MM.1S (cell line): Measurements from ENCODE around the gene TMEM86B.

Experiments
- DNase-seq: peaks from one replicate; pipeline ENCODE4 v3.0.0-alpha.2; 2015
- H2AFZ ChIP-seq: fragments of 300-600 bp; sonication (generic); 2 replicates; pipeline ENCODE4 v1.6.0; 2016; ENCODE audit warnings: antibody characterized with exemption, low read length
- H3F3A ChIP-seq: fragments of 300-600 bp; sonication (generic); 2 replicates; pipeline ENCODE4 v1.6.1; 2016; ENCODE audit warnings: mild to moderate bottlenecking, antibody characterized with exemption, low read length, moderate library complexity, mixed read lengths; ENCODE audit not compliant: insufficient read depth
- H3K27ac ChIP-seq: fragments of 300-600 bp; sonication (generic); 2 replicates; pipeline ENCODE4 v1.5.1; 2016; ENCODE audit warnings: mild to moderate bottlenecking, low read length
- H3K27me3 ChIP-seq: fragments of 300-600 bp; sonication (generic); replicated peaks from 2 replicates; pipeline ENCODE4 v1.6.0; 2016; ENCODE audit warnings: low read length; ENCODE audit not compliant: insufficient read depth
- H3K36me3 ChIP-seq: fragments of 300-600 bp; sonication (generic); replicated peaks from 2 replicates; pipeline ENCODE4 v1.6.1; 2016; ENCODE audit warnings: mild to moderate bottlenecking, low read length, mixed read lengths; ENCODE audit not compliant: insufficient read depth
- H3K4me1 ChIP-seq: fragments of 300-600 bp; sonication (generic); 2 replicates; pipeline ENCODE4 v1.6.1; 2016; ENCODE audit warnings: low read length, mixed read lengths
- H3K4me2 ChIP-seq: fragments of 300-600 bp; sonication (generic); 2 replicates; pipeline ENCODE4 v1.6.0; 2016; ENCODE audit warnings: low read depth, low read length
- H3K4me3 ChIP-seq: fragments of 300-600 bp; sonication (generic); 2 replicates; pipeline ENCODE4 v1.5.1; 2016; ENCODE audit warnings: low read length, mixed read lengths
- H3K79me2 ChIP-seq: fragments of 300-600 bp; sonication (generic); 2 replicates; pipeline ENCODE4 v1.6.1; 2016; ENCODE audit warnings: mixed run types, low read length, mixed read lengths
- H3K9ac ChIP-seq: fragments of 300-600 bp; sonication (generic); 2 replicates; pipeline ENCODE4 v1.6.1; 2016; ENCODE audit warnings: low read length, mixed read lengths
- H3K9me2 ChIP-seq: fragments of 300-600 bp; sonication (generic); replicated peaks from 2 replicates; pipeline ENCODE4 v1.6.1; 2016; ENCODE audit warnings: mild to moderate bottlenecking, low read length, mixed read lengths; ENCODE audit not compliant: insufficient read depth
- H3K9me3 ChIP-seq: fragments of 300-600 bp; sonication (generic); replicated peaks from 2 replicates; pipeline ENCODE4 v1.6.1; 2016; ENCODE audit warnings: mild to moderate bottlenecking, low read length, mixed read lengths; ENCODE audit not compliant: insufficient read depth
- H4K20me1 ChIP-seq: fragments of 300-600 bp; sonication (generic); 2 replicates; pipeline ENCODE4 v1.6.1; 2016; ENCODE audit warnings: mild to moderate bottlenecking, low read length, moderate library complexity, mixed read lengths; ENCODE audit not compliant: insufficient read depth
- EZH2 ChIP-seq: fragments of 300-600 bp; sonication (generic); optimal IDR thresholded peaks from 2 replicates; pipeline ENCODE3; 2017; ENCODE audit warnings: low read depth, mild to moderate bottlenecking, antibody characterized with exemption, low read length, mixed read lengths
- EZH2phosphoT487 ChIP-seq: fragments of 300-600 bp; sonication (generic); IDR thresholded peaks from 2 replicates; pipeline ENCODE4 v1.6.1; 2018; ENCODE audit warnings: antibody characterized with exemption, low read length
- TF ChIP-seq, protein P1 (sequence below): fragments of 300-600 bp; sonication (generic); IDR thresholded peaks from 2 replicates; pipeline ENCODE4 v1.5.1; 2016; ENCODE audit warnings: antibody characterized with exemption, low read length, mixed read lengths

TMEM86B gene

DNA sequence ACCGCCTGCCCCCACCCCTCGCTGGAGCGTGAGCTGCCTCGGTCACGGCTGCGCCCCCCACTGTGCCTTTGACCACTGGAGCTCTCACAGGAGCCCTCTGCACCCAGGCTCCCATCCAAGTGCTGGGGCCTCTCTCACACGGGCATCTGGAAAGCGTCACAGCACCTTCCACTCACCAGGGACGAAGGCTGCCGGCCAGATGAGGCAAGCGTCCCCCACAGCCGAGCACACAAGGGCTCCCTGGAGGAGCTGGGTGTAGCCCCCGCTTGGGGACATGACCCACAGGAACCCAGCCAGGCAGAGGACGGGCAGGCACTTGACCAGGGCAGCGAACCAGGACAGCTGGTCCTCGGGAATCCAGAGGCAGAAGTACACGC is 560 bp downstream of the TMEM86B start:
- Histone ChIP-seq H3K9me3 (no peaks in the 10 kb centered on the region), H4K20me1 (peaks cover under 1% of the 10 kb centered on the region; the same call in 1 of the 2 replicates), H3K27me3 (no peaks in the 10 kb centered on the region), H3K36me3 (peaks cover 8% of the 10 kb centered on the region; the same call in 1 of the 2 replicates), H3F3A (no peaks in the 10 kb centered on the region), H3K4me2 (no peak overlapping the region), H3K27ac (no peak overlapping the region), H3K4me1 (no peaks in the 10 kb centered on the region), H3K9me2 (no peaks in the 10 kb centered on the region), H2AFZ (no peak overlapping the region), H3K79me2 (peaks cover 10% of the 10 kb centered on the region; the same call in 1 of the 2 replicates), H3K9ac (no peak overlapping the region), H3K4me3 (no peak overlapping the region)
- no peak for DNase-seq
- TF ChIP-seq EZH2 (no peak), EZH2phosphoT487 (no peak)
- TF ChIP-seq, protein P1, sequence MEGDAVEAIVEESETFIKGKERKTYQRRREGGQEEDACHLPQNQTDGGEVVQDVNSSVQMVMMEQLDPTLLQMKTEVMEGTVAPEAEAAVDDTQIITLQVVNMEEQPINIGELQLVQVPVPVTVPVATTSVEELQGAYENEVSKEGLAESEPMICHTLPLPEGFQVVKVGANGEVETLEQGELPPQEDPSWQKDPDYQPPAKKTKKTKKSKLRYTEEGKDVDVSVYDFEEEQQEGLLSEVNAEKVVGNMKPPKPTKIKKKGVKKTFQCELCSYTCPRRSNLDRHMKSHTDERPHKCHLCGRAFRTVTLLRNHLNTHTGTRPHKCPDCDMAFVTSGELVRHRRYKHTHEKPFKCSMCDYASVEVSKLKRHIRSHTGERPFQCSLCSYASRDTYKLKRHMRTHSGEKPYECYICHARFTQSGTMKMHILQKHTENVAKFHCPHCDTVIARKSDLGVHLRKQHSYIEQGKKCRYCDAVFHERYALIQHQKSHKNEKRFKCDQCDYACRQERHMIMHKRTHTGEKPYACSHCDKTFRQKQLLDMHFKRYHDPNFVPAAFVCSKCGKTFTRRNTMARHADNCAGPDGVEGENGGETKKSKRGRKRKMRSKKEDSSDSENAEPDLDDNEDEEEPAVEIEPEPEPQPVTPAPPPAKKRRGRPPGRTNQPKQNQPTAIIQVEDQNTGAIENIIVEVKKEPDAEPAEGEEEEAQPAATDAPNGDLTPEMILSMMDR, result no peak

DNA sequence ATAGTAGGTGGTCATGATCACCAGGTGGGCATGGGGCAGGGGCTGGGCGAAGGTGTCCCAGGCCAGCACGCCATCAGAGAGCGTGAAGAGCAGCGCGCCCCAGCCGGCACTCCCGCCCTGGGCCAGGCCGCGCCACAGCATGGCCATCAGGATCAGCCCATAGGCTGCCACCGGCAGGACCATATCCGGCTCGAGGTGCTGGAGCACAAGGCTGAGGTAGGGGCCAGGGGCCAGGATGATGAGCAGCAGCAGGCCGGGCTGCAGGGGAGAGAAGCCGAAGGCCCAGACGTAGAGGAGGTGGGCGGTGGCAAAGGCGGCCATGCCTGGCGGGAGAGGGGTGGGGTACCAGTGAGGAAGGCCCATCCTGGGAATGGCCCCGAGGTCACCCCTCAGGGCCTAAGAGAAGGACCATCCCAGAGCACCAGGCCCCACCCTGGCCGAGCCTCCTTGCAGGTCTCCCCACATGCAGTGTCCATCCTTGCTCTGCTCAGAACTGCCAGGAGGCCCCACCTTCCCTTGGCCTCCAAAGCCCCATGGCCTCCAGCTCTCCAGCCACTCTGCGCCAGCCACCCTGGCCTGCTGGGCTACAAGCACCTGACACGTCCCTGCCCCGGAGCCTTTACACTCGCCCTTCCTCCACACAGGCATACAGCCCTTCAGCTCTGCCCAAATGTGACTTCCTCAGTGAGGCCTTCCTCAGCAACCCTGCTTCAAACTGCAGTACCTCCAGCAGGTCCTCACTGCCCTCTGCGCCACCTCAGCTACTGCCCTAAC is 1.1 kb downstream of the TMEM86B start:
- TF ChIP-seq, protein P1, result no peak
- TF ChIP-seq EZH2 (no peak), EZH2phosphoT487 (no peak)
- Histone ChIP-seq H3K9ac (no peak overlapping the region), H3F3A (no peaks in the 10 kb centered on the region), H3K27ac (no peak overlapping the region), H3K9me2 (no peaks in the 10 kb centered on the region), H3K27me3 (no peaks in the 10 kb centered on the region), H3K79me2 (peaks cover 4% of the 10 kb centered on the region; the same call in 1 of the 2 replicates), H3K4me1 (no peaks in the 10 kb centered on the region), H3K9me3 (no peaks in the 10 kb centered on the region), H3K36me3 (peaks cover 2% of the 10 kb centered on the region; the same call in 1 of the 2 replicates), H4K20me1 (no peaks in the 10 kb centered on the region; the same call in 1 of the 2 replicates), H2AFZ (no peak overlapping the region), H3K4me3 (no peak overlapping the region), H3K4me2 (no peak overlapping the region)
- DNase-seq, result no peak

DNA sequence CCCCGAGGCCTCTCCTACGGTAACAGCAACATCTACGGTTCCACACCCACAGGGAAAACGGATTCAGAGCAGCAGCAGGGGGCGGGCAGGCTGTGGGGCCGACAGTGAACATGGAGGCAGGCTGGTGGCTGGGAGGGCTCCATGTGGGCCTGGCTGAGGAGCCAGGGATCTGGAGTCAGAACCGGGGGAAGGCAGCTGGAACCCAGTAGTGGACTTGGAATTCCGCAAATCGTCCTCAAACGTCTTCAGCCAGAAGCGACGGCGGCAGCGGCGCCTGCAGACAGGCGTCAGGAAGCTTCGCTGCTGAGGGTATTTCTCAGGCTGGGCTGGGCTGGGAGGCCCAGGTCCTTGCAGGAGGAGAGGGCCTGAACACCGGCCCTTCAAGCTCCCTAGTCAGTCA is 1.8 kb downstream of the TMEM86B start:
- Histone ChIP-seq H3K4me1 (no peaks in the 10 kb centered on the region), H3K27me3 (no peaks in the 10 kb centered on the region), H3K79me2 (no peaks in the 10 kb centered on the region; the same call in 1 of the 2 replicates), H3K4me3 (no peak overlapping the region), H3K9me2 (no peaks in the 10 kb centered on the region), H3K36me3 (no peaks in the 10 kb centered on the region), H3F3A (no peaks in the 10 kb centered on the region), H3K27ac (no peak overlapping the region), H2AFZ (no peak overlapping the region), H3K4me2 (no peak overlapping the region), H3K9ac (no peak overlapping the region), H4K20me1 (no peaks in the 10 kb centered on the region), H3K9me3 (no peaks in the 10 kb centered on the region)
- DNase-seq, result no peak
- no peak for TF ChIP-seq EZH2
- TF ChIP-seq EZH2phosphoT487, result no peak
- TF ChIP-seq, protein P1, result no peak
